Hematopoietic multipotent progenitor cell treated with erythropoietin and hydrocortisone succinate and interleukin-3 and kit ligand, for 17 days (in vitro differentiated cells): Measurements from ENCODE around the gene OSTM1.

Experiments used
- DNase-seq: peaks from one replicate; pipeline ENCODE4 v3.0.0-alpha.2; 2015; ENCODE audit warnings: low spot score

The OSTM1 gene

DNA sequence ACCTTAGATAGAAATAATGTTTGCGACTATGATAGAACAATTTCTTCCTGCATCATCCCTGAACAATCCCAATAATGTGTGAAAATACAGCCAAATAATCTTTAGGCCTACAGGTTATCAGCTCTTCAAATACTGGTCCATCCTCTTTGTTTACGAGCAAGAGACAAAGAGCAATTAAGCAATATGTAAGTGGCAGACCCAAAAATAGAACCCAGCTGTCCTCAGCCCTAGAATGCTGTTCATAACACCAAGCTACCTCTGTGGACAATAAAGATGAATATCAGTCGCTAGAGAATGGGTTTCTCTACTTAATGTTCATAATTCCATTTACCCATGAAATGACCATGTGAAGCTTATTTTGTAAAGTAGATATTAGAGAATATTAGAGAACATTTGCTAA, 28.4 kb upstream of the OSTM1 start:
- no peak for DNase-seq

DNA sequence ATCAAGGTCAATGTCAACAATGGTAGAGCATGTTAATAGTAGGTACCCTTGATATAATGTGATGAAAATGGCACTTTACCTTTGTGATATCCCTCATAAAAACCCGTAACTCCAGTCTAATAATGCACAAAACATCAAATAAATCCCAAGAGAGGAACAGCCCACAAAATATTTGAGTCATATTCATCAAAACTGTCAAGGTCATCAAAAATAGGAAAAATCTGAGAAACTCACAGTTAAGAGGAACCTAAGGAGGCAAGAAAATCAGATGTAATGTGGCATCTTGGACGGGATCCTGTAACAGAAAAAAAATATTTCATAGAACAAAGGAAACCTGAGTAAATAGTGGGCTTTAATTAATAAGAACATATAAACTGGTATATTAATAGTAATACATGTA, 25.5 kb upstream of the OSTM1 start:
- no peak for DNase-seq

DNA sequence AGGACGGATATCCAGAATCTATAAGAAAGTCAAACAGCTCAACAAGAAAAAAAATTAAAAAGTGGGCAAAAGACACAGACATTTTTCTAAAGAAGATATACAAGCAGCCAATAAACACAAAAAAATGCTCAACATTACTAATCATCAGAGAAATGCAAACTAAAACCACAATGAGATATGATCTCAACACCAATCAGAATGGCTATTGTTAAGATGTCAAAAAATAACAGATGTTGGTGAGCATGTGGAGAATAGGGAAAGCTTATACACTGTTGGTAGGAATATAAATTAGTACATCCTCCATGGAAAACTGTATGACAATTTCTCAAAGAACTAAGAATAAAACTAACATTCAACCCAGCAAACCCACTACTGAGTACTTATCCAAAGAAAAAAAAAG, 23.3 kb upstream of the OSTM1 start:
- DNase-seq: no peak

DNA sequence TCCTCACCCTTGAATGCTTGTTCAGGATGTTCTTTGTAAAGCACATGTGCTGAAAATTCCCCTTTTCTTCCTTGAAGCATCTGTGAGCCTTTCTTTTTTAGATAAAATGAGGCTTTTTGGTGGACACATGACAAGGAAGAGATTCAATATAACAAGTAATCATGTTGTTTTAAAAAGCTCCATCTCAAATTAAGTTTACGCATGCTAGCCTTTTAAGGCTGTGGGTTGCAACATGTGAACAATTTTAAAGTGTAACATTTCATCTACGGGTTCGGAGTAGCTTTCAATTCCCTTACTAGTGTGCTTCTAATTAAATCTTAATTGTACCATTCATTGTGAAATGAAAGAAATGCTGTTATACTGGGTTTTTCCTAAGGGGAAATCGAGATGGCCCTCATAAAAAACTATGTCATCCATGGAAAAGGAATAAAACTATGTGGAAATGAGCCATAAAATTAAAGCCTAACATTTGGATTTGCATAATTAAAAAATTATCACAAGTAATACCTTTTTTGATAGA, 19.3 kb upstream of the OSTM1 start:
- no peak for DNase-seq

DNA sequence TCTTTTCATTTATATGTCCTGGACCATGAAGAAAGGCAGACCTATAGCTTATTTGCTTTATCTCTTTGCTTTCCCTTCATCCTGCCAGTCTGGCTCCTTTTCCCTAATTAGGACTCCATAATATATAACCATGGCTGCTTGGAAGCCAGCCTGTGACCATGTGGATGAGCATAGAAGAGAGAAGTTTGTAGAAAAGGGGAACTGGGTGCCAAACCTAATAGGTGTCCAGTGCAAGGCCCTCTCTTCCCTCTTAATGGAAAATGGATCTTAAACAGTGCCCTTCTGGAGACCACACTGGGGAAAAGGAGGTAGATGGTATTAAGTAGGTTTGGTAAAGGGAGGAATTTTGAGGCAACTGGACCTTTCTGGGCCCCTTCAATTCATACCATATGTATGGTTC, 16.7 kb upstream of the OSTM1 start:
- no peak for DNase-seq

DNA sequence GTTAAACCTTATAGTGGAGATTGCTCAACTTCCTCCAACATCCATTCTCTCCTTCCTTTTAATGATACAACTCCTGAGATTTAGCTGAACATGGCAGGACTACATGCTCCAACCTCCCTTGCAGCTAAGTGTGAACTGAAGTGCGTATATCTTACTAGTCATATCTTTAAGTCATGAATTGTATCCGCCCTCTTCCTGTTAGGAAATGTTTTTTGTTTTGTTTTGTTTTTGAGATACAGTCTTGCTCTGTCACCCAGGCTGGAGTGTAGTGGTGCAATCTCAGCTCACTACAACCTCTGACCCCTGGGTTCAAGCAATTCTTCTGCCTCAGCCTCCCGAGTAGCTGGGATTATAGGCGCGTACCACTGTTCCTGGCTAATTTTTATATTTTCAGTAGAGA, 8.8 kb upstream of the OSTM1 start:
- DNase-seq: no peak

DNA sequence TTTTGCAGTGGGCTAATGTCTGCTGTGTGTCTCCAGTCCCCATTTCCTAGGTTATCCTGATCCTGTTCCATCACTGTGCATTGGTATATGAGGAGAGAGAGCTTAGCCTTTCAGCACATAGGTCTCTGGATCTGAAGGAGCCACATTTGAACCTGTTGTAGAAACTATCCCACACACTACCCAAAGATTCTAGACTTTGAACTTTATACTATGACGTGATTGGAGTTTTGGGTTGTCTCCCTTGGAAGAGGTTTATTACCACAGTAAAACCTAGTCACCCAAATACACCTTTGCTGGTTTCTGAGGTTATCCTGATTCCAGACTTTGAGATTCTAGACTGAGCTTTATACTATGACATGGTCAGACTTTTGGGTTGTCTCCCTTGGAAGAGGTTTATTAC, 8.0 kb upstream of the OSTM1 start:
- no peak for DNase-seq

DNA sequence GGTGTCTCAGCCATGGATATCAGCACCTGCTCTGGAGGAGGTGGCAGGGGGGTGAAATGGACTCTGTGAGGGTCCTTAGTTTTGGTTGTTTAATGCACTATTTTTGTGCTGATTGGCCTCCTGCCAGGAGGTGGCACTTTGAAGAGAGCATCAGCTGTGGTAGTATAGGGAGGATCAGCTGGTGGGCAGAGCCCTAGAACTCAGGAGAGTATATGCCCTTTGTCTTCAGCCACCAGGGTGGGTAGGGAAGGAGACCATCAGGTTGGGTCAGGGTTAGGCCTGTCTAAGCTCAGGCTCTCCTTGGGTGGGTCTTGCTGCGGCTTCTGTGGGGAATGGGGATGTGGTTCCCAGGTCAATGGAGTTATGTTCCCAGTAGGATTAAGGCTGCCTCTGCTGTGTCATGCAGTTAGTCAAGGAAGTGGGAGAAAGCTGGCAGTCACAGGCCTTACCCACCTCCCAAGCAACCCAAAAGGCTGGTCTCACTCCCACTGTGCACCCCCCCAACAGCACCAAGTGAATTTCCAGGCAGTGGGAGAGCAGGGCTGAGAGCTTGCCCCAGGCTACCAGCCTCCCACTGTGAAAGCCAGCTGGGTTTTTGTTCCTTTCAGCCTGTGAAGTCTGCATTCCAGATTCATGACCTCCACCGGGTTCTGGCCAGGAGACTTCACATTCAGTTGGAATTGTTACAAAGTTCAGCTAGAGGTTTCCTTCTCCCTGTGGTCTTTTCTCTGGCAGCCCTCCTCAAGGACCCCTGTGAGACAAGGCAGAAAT, 5.7 kb upstream of the OSTM1 start:
- DNase-seq: no peak

DNA sequence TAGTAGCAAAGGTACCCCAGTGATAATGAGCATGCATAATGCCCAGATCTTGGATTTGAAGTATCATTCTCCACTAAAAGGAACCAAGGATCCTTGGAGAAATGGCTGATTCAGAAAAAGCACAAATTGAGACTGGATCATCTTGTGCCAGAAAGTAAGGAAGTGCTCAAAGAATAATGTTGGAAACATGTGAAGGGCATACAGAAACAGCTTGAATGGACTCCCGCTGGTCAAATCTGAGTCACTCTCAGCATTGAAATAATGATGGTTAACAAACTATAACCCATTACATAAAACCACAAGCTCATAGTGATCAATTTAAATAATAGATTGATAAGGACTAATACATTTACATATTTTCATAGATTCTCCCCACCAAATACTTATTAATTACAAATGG, 3.6 kb upstream of the OSTM1 start:
- no peak for DNase-seq

DNA sequence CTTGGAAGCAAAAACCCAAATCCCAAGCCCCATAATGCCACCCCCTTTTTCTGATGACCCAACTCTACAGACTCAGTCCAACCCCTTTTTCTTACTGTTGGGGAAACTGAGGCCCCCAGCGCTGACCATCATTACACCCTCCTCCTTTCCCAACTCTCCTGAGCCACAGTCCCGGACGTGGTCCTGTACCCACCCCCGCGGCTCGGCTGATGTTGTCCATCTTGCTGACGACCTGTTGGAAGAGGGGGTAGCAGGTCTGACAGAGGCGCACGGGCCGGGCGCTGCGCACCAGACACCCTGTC, 533 bp downstream of the OSTM1 start:
- DNase-seq: no peak

DNA sequence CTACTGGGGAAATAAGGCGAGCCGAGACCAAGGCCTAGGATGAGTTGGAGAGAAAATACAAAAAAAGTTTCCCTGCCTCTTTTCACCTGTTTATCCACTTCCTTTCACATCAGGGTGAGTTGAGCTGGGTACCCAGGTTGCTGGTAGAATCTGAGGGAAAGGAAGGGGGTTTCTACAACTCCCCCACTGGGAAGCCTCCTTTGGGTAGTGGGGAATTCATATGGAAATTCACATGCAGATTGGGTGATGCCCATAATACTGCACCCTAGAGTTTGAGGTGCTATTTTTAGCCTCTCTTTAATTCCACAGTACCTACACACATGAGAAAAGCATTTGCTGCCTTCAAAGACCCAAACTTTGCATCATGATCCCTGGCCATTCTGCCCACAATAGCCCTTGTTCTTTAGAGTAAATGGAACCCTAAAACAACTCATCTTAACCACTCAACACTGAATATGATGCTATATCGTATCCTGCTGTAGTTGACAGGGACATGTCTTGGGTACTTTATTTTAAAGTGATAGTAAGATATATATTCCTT, 2.7 kb downstream of the OSTM1 start:
- no peak for DNase-seq

DNA sequence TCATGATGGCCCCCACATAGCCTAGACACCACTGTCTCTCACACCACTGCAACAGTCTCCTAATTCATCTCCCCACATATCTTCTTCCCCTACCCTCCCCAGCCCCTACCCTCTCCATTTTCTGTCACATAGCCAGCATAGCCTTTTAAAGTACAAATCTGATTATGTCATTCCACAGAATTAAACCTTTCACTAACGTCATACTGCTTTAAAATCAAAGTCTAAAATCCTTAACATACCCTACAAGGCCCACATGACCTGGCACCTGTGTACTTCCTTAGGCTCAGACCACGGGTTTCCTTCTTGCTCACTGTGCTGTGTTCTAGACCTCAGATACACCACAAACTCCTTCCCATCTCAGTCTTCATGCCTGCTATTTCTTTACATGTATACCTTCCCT, 5.9 kb downstream of the OSTM1 start:
- DNase-seq: no peak

DNA sequence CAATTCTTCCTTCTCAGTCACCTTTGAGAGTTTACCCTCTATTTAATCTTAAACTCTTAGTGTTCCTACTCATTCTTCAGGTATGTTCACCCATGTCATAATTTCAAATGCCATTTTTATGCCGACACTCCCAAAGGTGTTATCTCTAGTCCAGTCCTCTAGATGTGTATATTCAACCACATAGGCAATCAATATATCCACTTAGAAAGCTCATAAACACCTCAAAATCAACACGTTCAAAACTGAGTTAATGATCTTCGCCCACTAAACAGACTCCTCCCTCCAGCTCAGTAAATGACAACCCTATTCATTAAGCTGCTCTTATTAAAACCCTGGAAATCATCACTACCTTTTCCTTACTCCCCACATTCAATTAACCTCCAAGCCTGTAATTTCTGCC, 6.4 kb downstream of the OSTM1 start:
- no peak for DNase-seq

DNA sequence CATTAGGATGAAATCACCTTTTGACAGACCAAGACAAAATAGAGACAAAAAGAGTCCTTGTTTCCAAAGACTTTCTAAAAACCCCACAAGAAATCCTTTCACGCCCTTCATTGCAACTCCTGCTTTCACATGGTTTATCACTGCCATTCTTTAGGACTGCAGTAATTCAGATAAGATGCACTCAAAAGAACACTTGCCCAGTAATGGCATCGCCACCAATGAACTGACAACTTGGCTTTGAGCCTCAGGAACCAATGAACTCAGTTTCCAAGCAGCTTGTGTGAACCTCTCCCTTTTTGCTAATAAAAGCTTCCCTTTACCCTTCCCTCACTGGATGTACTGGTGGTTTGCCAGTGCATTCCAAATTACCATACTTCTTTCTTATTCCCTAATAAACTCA, 21.8 kb downstream of the OSTM1 start:
- DNase-seq: peak; percentile 22

DNA sequence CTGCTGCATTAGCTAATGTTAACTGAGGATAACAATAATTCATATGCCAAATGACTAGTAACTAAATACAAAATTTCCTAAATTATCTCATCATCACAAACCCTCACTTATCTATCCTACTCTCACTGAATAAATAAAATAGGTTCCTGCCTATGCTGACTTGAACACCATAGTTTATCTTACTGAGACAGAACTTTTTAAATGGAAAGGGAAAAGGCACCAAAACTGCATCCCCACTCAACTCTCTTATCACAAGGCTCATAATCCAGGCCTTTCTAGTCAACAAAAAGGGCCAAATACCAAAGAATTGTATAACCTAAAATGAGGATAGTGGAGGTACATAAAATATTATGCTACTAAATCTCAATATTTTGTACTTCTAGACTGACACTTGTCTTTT, 23.1 kb downstream of the OSTM1 start:
- no peak for DNase-seq

DNA sequence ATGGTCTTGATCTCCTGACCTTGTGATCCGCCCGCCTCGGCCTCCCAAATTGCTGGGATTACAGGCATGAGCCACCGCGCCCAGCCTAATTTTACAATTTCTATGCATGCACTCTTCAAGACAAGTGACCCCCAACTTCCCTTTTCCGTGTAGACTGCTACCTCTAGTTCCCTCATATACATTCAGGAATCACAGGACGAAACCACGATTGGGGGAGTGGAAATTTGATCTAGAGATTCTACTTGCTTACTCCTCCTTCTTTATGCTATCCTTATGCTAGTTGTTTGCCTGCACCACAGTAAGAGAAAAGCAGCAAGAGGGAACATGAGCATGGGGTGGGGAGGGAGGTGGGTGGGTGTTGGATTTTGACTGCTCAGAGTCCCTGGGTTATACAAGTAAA, 34.9 kb downstream of the OSTM1 start:
- no peak for DNase-seq

DNA sequence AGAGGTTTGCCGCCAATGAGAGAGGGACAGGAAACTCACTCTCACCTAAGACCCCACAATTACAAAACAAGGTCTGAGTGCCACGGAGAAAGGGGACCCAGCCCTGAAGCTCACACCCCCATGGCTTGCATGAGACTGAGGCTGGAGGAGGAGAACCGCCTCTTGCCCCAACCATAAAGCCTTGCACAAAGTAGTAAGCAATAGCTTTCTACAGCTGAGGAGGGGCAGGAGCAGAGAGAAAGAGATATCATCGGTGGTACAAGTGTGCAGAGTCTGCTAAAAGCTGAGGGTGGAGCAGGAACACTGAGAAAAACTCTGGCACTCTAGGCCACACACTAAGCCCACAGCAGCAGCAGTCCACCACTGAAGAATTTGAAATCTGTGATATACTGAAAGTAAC, 37.7 kb downstream of the OSTM1 start:
- DNase-seq: no peak

DNA sequence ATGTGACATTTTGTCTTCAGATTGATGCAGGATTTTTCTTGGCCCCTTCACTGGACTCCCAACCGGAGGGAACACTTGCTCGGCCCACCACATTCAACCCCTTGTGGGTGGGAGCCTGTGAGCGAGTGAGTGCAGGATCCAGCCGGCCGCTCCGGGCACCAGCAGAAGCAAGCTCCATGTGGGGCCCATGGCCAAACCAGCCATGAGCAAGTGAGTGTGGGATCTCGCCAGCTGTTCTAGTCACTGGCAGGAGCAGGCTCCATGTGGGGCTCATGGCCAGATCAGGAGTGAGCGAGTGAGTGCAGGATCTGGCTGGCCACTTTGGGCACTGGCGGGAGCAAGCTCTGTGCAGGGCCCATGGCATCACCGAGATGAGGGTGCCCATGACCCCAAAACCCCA, 42.6 kb downstream of the OSTM1 start:
- no peak for DNase-seq

DNA sequence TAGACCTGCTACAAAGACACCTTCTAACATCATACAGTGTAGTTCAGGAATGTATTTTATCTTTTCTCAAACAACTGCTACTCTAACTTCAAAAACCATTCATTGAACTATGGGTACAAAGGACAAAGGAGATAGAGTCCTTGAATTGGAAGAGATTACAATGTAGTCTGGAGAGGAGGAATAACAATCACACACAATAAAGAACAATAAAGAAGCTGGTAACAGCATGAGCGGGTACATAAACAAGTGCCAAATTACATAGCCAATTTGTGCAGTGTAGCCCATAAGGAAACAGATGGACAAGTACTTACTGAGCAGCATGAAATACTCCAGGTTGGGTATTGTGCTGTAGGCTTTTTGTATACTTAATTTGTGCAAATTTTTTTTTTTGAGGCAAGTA, 44.3 kb downstream of the OSTM1 start:
- no peak for DNase-seq

DNA sequence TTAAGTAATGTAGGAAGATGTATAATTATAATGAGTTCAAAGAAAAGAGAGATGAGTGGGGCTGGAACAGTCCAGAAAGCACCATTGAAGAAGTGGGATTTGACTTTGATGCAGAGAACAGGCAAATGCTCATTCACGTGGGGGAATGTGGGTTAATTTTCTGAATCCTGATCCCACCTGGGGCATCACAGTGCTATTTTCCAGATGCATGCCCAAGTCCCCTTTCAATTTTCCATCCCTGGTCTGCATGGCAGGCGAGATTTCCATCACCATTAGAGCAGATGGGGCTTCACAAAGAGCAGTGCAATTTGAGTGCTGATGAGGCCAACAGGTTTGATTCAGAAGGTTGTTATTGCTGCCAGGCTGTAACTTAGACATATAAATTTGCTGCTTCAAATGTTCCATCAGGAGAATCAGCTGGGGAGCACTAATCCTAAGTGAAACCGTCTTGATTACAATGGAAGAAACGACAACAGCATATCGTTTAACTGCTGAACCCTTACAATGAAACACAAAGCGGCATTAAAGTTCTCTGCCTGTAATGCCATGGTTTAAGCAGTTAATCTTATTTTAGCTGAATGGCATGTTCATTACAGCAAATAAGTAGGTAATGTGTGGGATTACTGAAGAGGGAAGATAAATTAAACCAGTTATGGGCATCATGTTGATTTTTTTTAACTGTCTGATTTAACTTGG, 45.2 kb downstream of the OSTM1 start:
- DNase-seq: no peak

DNA sequence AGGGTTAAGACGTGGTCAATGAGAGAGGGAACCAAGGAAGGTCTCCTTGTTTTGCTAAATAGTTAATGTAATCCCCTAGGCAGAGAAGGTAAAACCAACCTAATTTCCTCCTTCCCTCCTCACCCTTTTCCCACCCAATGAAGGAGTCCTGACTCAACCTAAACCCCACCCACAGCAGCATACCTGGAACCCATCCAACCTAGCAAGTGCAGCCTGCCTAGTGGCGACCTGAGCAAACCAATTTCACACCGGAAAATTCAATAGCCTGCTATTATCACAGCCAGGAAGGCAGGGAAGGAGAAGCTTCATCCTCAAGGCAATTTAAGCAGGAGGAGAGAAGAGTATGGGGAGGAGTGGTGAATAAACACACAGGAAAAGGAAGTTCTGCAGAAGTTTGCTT, 46.9 kb downstream of the OSTM1 start:
- no peak for DNase-seq

DNA sequence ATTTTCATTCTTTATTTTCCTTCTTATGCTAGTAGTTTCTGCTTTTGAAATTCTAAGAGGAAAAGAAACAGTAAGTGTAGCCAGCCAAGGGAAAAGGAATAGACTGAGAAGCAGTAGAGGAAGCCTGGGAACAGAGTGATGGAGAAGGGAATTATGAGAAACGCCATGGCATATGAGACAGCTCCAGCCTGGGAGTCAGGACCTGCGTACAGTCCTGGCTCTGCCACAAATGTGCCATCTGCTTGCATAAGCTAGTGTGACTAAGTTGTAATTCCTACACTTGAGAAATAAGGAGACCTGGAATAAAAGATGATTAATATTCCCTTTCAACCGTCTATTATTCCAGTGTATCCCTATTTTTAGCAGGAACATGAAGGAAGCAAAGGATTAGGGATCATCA, 47.5 kb downstream of the OSTM1 start:
- no peak for DNase-seq

DNA sequence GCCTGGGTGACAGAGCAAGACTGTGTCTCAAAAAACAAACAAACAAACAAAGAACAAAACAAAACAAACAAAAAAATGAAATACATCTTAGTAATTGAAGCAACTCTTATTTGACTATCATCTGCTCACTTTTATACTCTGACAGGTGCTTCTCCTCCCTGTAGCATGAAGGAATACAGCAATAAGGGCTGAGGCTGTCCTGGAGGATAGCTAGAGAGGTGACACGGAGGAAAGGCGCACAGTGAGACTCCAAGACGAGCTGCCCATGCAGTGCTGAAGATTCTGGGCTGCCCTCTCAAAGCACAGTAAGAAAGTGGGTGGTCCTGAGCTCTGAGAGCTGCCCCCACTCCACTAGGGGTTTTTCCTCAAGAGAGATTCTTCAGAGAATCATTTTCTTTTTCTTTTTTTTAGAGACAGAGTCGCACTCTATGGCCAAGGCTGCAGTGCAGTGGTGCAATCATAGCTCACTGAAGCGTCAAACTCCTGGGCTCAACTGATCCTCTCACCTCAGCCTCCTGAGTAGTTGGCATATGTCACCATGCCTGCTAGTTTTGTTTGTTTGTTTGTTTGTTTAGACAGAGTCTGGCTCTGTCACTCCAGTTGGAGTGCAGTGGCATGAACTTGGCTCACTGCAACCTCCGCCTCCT, 50.0 kb downstream of the OSTM1 start:
- DNase-seq: no peak
